Suppressor macrophage treated with lipopolysaccharide for 4 hours (primary cell): Measurements from ENCODE around the gene SMYD3.
"Not testable (repeated sequence)": the region's sequence is repeated elsewhere in the genome, so short reads cannot be mapped to it uniquely, and the experiment has no call there.

Experiments
- DNase-seq: peaks from one replicate; pipeline ENCODE4 v3.0.0-alpha.2; 2020

SMYD3 gene

GRCh38 chr1:246083416-246083815 is 423.7 kb downstream of the SMYD3 start:
- DNase-seq, result no peak

DNA sequence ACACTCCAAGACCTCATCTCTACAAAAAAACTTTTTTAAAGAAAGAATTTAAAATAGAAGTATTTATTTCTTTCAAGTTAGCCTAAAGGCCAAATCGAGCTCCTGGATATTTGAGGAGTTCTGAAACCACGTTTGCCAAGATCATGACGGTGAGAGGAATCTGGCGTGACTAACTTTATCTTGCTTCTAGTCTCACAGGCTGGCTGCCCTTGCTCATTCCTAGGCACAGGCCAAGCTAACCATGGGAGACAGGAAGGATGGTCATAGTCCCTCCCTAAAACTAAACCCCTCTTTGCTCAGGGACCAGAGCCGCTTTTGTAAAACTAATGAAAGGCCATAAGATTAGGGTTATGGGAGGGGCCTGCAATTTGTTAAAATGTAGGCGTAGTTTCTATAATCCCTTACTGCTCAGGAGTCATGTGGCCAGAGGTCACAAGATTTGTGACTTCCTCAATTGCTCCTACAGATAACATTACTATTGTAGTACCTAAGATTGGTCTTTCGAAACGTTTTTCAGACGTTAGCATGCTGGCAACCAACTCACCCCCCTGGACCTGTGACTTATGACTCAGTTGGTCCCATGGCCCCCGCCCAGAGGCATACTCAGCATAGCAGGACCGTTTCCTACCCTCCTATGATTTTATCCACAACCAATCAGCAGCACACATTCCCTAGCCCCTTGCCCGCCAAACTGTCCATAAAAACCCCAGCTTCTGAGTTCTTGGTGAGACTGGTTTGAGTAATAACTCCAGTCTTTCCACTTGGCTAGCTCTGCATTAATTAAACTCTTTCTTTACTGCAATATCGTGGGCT is 425.0 kb downstream of the SMYD3 start:
- DNase-seq, result no peak

DNA sequence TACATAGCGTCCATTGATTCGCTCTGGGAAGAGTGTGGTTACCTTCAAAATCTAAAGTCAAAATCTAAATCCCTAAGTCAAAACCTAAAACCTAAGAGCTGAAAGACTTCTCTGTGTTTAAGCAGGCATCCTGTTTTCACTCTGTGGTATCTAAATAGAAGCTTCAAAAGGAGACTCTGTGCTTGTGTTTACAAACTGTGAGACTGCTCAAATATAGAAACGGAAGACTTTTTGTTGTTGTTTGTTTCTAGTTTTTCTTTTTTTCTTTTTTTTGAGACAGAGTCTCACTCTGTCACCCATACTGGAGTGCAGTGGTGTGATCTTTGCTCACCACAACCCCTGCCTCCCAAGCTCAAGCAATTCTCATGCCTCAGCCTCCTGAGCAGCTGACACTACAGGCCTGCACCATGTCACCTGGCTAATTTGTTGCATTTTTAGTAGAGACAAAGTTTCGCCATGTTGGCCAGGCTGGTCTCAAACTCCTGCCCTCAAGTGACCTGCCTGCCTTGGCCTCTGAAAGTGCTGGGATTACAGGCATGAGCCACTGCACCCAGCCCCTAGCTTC is 425.9 kb downstream of the SMYD3 start:
- DNase-seq, result no peak

GRCh38 chr1:246080031-246080430 is 427.0 kb downstream of the SMYD3 start:
- no peak for DNase-seq

GRCh38 chr1:246078888-246079252 is 428.2 kb downstream of the SMYD3 start:
- no peak for DNase-seq

DNA sequence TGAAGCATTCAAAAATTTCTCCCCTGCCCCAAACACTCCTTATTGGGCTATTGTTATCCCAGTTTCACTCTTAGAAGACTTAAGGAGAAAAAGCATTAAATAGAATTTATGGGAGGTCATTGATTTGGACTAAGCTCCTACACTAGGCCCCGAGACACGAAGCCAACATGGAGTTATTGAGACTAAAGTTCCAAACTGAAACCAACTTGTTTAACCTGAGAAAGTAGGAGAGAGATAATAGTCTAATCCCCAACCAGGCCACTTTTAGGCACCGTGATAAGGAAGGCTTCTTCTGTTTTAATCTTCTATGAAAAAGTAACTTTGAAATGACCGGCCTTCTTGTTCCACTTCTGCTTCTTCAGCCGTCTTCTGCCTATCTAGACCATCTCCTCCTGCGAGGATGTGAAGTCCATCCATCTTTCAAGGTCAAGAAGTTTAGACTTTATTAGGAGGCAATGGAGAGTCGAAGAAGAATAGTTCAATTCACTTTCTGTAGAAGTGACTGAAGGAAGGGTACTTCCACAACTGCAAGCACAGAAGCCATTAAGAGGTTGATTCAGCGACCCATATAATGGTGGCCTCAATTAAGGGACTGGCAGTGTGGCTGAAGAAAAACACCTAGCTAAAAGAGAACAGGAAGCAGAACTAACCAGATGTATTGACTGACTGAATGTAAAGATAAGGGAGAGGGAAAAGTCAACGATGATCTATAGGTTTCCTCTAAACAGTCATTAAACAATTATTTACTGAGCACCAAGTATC is 428.8 kb downstream of the SMYD3 start:
- DNase-seq, result no peak

DNA sequence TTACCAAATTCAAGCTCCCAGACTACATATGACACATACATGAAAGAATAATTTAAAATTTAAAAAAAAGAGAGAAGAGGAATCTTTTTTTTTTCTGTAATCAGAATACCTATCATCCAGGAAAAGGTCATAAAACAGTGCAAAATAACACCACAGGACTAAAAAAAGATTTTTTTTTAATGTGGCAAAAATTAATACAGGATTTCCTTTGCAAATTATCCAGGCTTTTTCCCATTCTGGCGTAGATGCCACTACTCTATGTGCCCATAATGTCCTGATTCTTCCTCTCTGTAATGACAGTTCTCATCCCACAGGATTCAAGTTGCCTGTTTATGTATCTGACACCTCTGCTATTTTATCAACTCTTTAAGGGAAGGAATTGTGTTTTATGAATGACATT is 429.6 kb downstream of the SMYD3 start:
- DNase-seq, result no peak

DNA sequence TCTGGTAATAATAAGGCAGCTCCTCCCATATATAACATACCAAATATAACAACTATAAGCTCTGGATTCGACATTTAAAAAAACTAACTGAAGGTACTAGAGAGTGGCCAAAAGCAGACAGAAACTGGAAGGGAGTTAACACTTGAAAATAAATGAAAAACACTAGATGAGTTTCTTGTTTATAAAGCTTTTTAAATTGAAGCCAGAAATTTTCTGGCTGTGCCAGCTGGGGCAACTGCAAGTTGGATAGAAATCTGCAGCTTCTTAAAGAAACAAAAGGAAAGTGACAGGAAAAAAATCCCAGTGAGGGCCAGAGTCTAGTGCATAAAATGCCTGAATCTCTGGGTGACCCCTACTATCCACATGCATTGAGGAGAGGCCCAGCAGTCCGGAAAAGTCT is 432.7 kb downstream of the SMYD3 start:
- DNase-seq, result no peak

DNA sequence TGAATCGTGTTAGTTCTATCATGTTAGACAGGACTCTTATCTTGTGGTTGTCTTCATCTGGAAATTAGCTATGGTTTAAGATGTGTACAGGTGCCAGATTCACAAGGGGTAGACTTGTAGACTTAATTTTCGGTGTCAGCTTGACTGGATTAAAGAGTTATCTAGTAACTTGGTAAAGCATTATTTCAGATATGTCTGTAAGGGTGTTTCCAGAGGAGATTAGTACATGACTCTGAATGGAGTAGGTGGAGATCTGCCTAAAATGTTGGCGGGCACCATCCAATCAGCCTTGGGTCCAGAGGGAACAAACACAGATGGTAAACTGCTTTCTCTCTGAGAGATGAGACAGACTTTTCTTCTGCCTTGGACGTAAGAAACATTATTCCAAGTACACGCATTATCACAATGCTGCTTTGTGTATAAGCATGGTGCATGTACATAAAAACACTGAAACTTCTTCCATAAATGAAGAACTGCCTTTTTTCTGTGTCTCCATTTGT is 434.6 kb downstream of the SMYD3 start:
- DNase-seq, result no peak

GRCh38 chr1:246071981-246072380 is 435.1 kb downstream of the SMYD3 start:
- DNase-seq, result not testable (repeated sequence)

GRCh38 chr1:246071561-246071960 is 435.5 kb downstream of the SMYD3 start:
- not testable (repeated sequence) for DNase-seq

GRCh38 chr1:246069581-246069980 is 437.5 kb downstream of the SMYD3 start:
- no peak for DNase-seq

DNA sequence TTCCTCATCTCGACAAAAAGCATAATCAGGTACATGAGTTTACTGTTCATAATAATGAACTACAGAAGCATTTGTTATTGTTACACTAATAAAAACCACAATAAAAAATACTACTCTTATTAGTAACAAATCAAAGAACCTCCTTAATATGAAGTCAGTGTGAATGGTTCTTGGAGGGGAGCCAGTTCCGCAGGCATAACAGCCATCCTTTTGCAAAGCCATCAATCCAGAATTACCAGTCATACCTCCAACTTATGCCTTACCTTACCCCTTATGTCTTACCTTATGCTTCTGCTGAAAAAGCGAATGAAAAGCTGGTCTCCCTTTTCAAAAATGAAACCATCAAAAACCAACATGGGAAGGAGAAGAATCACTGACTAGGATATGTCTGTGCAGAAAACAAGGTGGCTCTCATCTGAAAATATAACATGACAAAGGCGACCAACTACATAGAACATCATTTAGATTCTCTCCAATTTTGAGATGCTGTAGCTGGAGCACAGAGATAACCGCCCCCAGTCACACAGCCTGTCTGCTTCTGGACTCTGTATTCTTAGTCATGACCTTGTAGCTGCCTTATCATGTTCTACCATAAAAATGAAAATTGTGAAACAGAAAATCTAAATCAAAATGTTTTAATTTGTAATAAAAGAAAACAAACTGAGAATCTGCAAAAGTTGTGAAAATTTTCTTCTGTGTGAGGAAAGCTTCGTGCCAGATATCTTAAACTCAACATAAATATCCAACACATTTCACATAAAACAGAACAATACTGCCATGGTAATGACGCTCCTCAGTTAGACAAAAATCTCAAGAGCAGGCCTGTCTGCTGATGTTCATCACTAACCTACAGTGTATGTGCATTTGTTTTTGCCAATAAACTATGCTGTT is 438.2 kb downstream of the SMYD3 start:
- DNase-seq, result no peak

GRCh38 chr1:246068217-246068512 is 438.9 kb downstream of the SMYD3 start:
- DNase-seq, result no peak

- DNase-seq, result peak; percentile 31
Observed at GRCh38 chr1:246067432-246068216, 439.5 kb downstream of the SMYD3 start.

DNA sequence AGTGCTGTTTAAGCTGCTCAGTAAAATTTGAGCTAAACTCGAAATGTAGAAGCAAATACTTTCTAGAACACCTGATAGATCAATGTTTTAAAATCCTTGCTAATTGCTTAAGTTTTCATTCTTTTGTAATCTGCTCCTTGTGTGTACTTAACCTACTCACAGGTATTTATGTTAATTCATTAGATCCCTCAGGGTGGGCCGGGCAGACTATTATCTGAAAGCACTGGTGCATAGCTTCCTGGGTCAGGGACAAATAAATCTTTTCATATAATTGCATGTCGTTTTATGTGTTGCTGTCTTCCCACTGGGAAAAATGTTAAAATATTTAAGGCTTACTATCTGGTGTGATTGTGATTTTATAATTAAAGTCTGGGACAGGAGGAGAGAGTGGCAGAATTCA is 440.5 kb downstream of the SMYD3 start:
- no peak for DNase-seq

- no peak for DNase-seq
Observed at GRCh38 chr1:246065592-246065991, 441.5 kb downstream of the SMYD3 start.

GRCh38 chr1:246064891-246065290 is 442.2 kb downstream of the SMYD3 start:
- no peak for DNase-seq

GRCh38 chr1:246063013-246063616 is 444.0 kb downstream of the SMYD3 start:
- no peak for DNase-seq

- no peak for DNase-seq
Observed at GRCh38 chr1:246058466-246058865, 448.6 kb downstream of the SMYD3 start.

GRCh38 chr1:246052603-246053002 is 454.5 kb downstream of the SMYD3 start:
- DNase-seq, result no peak
